GM06990 (cell line): Measurements from ENCODE around the gene CHCHD5.

Experiments
- DNase-seq: peaks from one replicate; pipeline ENCODE4 v3.0.0-alpha.2; 2011; ENCODE audit not compliant: insufficient read length; ENCODE audit errors: extremely low read depth
- H3K27me3 ChIP-seq: replicated peaks from 2 replicates; pipeline ENCODE4 v1.6.0; 2011; ENCODE audit warnings: low read length; ENCODE audit not compliant: control insufficient read depth, insufficient read depth
- H3K36me3 ChIP-seq: 2 replicates; pipeline ENCODE4 v1.5.1; 2011; ENCODE audit warnings: low read length; ENCODE audit not compliant: control insufficient read depth, insufficient read depth
- H3K4me3 ChIP-seq: replicated peaks from 2 replicates; pipeline ENCODE4 v1.5.1; 2011; ENCODE audit warnings: low read depth, mild to moderate bottlenecking, control low read depth, low read length
- CTCF ChIP-seq: IDR thresholded peaks from 2 replicates; pipeline ENCODE4 v1.5.1; 2011; ENCODE audit warnings: low read length, control low read depth, mild to moderate bottlenecking, inconsistent platforms; ENCODE audit not compliant: insufficient read depth, poor library complexity, severe bottlenecking

CHCHD5 gene

GRCh38 chr2:112602917-112603316 lies 18.5 kb downstream of the CHCHD5 start:
- H3K27me3 ChIP-seq: no peaks in the 10 kb centered on the region
- no peak for DNase-seq
- H3K4me3 ChIP-seq: no peak overlapping the region
- no peaks in the 10 kb centered on the region for H3K36me3 ChIP-seq
- TF ChIP-seq CTCF: no peak

GRCh38 chr2:112603731-112604130 lies 19.3 kb downstream of the CHCHD5 start:
- DNase-seq: no peak
- Histone ChIP-seq H3K4me3 (no peak overlapping the region), H3K36me3 (no peaks in the 10 kb centered on the region), H3K27me3 (no peaks in the 10 kb centered on the region)
- TF ChIP-seq CTCF: no peak

- H3K4me3 ChIP-seq: no peak overlapping the region
- DNase-seq: no peak
- no peak for TF ChIP-seq CTCF
- no peaks in the 10 kb centered on the region for H3K36me3 ChIP-seq
- H3K27me3 ChIP-seq: no peaks in the 10 kb centered on the region
These were observed 20.5 kb downstream of the CHCHD5 start for GRCh38 chr2:112604952-112605351.

- no peaks in the 10 kb centered on the region for H3K36me3 ChIP-seq
- H3K27me3 ChIP-seq: no peaks in the 10 kb centered on the region
- no peak for TF ChIP-seq CTCF
These were observed 21.5 kb downstream of the CHCHD5 start for GRCh38 chr2:112605926-112606325.

GRCh38 chr2:112606547-112606946 lies 22.1 kb downstream of the CHCHD5 start:
- H3K27me3 ChIP-seq: no peaks in the 10 kb centered on the region
- H3K36me3 ChIP-seq: no peaks in the 10 kb centered on the region
- no peak for TF ChIP-seq CTCF
- DNase-seq: no peak
- no peak overlapping the region for H3K4me3 ChIP-seq

More at GRCh38 chr2:112605926-112606325, 21.5 kb downstream of the CHCHD5 start:
- no peak for DNase-seq
- no peak overlapping the region for H3K4me3 ChIP-seq
